Activated naive CD4-positive, alpha-beta T cell (primary cell): ENCODE results near the gene MKLN1.
"Not testable (repeated sequence)": the region's sequence is repeated elsewhere in the genome, so short reads cannot be mapped to it uniquely, and the experiment has no call there.

Experiments used
- DNase-seq, 4 experiments: peaks; one replicate each; lab custom pipeline; 2025; lab: John Stamatoyannopoulos, UW

Gene MKLN1

DNA sequence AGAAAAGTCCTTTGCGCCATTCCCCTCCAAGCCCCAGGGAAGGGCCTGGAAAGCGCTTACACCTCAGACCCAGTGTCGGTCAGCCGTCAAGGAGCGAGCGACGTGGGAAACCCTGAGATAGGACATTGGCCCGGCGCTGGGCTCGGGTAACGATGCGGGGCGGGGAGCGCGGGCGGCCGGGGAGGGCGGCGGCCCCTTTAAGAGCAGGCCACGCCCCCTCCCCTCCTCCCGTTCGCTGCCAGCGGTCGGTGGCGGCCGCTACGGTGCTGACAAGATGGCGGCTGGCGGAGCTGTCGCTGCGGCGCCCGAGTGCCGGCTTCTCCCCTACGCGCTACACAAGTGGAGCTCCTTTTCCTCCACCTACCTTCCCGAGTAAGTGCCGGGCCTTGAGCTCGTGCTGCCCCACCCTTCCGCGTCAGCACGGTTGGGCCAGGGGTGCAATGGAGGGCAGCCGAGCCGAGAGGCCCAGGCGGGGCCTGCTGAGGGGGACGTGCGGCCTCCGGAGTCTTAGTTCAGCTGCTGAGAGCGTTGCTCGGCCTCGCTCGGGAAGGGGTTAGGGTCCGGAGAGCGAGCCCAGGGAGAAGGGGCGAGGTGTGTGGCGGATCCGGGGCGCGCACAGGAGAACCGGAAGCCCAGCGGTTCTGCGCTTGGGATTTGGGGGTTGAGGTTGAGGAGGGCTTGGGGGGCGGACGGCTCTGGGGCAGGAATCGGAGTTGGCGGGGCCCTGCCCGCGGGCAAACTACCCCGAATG, at the start of gene MKLN1:
Gene MKLN1, plus strand, starts transcription at position 251 of the 751 bp plus-strand sequence. Its CDS starts 24 bp downstream, at position 275.
- peak; percentile 70 to 86 (median 76) for DNase-seq

DNA sequence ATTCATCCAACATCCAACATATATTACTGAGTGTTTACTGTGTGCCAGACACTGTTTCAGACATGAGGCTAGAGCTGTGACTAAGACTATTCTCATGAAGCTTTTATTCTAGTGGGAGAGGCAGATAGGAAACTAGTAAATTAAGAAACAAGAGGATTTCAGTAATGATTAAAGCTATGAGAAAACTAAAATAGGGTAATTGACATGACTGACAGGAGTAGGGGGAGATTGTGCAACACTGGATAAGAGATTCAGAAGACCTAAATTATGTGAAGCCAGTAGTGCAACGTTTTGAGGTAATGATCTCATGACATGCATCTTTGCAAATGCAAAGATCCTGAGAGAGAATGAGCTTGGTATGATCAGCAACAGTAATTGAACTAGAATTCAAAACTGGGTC, 48.6 kb upstream of the MKLN1 start:
- DNase-seq: no peak

- no peak for DNase-seq
Observed at GRCh38 chr7:131281266-131282048, 46.2 kb upstream of the MKLN1 start.

GRCh38 chr7:131284702-131285419, 42.8 kb upstream of the MKLN1 start:
- DNase-seq: no peak

DNA sequence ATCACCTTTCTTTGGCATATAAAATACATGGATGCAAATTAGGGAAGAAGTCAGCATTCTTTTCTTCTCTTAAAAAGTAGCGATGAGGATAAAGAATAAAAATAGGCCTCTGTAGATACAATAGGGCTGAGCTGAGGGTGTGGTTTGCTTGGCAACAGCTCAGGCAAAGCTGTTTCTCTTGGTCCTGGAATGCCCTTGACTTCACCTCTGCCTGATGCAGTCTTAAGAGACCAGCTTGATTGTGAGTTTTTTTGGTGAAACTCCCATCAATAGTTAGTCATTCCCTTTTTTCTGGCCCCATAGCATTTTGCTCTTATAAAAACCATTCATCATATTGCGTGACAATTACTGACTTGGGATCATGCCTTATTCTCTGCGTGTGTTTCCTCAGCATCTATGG, 42.1 kb upstream of the MKLN1 start:
- DNase-seq: no peak

- no peak for DNase-seq
Observed at GRCh38 chr7:131288450-131288849, 39.2 kb upstream of the MKLN1 start.

- no peak for DNase-seq
Observed at GRCh38 chr7:131289051-131289450, 38.6 kb upstream of the MKLN1 start.

GRCh38 chr7:131292141-131292905, 35.4 kb upstream of the MKLN1 start:
- DNase-seq: no peak

- no peak for DNase-seq
Observed at GRCh38 chr7:131293018-131293417, 34.7 kb upstream of the MKLN1 start.

DNA sequence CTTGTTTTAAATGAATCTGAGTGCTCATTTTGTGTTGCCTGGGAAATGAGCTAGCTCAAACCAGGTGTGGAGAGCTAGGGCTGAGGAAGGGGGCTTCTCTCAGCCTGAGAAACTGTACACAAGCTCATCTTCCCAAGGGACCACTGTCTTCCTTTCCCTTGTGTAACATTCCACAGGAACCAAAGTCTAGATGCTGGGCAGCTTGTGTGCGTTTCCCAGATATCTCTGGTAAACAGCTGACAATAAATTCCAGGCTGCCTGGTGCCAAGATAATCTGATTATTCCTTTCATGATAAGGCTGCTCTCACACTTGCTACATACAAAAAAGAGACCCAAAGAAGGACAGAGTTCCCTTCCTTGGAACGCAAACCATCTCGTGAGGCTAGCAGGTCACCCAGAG, 33.1 kb upstream of the MKLN1 start:
- DNase-seq: no peak

DNA sequence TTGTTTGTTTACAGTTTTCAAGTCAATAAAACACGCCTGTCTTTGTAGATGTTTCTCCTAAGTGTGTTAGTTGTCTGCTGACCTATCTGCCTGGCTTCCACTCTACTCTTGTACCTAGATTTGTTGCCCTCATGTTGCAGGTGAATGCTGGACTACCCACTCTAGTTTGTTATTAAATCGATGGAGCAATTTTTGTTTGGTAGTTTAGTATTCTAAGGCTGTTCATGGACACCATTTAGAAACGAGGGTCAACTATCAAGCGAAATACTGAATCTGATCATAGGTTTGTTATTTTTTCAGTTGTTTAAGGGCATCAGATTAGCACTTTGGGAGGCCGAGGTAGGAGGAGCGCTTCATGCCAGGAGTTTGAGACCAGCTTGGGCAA, 29.1 kb upstream of the MKLN1 start:
- no peak for DNase-seq

- no peak for DNase-seq
Observed at GRCh38 chr7:131299074-131299473, 28.6 kb upstream of the MKLN1 start.

DNA sequence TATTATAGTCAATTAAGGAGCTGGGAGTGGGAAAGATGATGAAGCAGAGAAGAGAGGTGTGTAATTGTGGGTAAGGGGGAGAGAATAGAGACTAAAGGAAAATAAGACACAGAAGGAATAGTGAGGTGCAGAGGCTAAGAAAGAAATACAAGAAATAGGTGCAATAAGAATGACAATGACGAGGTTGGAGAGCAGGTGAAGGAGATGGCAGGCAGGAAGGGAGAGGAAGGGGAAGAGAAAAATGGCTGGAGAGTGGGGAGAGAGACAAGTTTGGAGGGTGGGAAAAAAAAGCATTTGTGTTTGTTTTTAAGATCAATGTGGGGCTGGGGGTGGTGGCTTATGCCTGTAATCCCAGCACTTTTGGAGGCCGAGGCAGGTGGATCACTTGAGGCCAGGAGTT, 27.6 kb upstream of the MKLN1 start:
- no peak for DNase-seq

DNA sequence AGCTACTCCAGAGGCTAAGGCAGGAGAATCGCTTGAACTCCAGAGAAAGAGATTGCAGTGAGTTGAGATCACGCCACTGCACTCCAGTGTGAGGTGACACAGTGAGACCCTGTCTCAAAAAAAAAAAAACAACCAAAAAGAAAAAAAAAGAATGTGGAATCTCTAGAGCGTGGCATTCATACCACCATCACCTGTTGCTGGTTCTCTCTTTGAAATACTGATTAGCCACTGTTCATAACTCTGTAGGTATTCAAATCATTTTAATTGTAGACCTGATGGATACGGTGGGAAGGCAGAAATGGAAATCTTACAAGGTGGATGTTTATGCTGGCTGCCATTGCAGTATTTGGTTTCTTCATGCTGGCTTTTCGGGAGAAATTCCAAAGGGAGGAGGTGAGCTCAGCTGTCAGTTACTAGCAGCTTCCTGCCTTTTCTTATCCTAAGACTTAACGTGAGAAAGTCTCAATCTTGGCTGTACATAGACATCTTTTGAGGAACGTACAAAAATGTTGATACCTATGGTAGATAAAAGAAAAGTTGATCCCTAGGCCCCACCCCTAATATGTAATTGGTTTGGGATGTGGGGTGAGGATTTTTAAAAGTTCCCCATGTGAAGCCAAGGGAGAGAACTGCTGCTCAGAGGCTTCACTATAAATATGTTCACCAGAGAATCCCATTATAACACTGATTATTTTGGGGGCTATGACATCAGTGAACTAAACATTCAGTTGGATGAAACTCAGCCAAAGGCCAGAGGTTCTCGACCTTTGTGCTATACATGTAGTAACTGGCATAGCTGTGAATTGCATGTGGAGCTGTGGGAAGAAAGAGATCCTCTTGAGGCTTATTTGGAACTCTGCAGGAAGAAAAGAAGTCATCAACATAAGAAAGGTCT, 26.9 kb upstream of the MKLN1 start:
- DNase-seq: no peak

GRCh38 chr7:131302446-131302845, 25.2 kb upstream of the MKLN1 start:
- no peak for DNase-seq

- DNase-seq: peak in 1 of 4 experiments; percentile 11
Observed at GRCh38 chr7:131302876-131303707, 24.6 kb upstream of the MKLN1 start.

DNA sequence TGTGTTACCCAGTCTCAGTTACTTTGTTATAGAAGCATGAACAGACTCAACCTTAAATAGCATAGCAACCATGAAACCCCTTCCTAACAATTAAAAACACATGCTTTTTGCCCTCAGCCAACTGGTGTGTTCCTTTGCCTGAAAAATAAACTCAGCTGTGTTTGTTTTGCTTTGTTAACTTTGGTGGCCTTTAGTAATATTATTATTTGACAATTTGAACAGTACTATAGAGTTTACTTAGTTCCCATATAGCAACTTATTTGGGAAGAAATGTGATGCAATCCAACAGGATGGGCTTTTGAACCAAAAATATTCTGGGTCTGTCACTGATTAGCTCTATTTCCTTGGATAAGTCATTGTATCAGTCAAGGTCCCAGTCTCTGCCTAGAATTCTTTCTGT, 22.5 kb upstream of the MKLN1 start:
- DNase-seq: no peak

GRCh38 chr7:131306041-131306440, 21.6 kb upstream of the MKLN1 start:
- not testable (repeated sequence) for DNase-seq

- no peak for DNase-seq
Observed at GRCh38 chr7:131306777-131307176, 20.9 kb upstream of the MKLN1 start.

DNA sequence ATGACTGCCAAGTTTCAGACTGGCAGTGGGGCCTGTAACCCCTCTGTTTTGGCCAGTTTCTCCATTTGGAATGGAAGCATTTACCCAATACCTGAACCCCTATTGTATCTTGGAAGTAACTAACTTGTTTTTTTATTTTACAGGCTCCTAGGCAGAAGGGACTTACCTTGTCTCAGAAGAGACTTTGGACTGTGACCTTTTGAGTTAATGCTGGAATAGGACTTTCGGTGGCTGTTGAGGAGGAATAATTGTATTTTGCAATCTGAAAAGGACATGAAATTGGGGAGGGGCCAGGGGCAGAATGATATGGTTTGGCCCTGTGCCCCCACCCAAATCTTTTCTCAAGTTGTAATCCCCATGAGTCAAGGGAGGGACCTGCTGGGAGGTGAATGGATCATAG, 20.0 kb upstream of the MKLN1 start:
- DNase-seq: no peak
